Measurements from ENCODE around the gene CGB1. TPM values are rescaled to one million over a fixed set of nuclear protein-coding genes. Genes with fewer than 3 reads are reported as not detected.

Gene CGB1
- total and polyA plus RNA-seq, 2 of the 8 experiments (the other 6 are each of a cell fraction or from before 2014, with no cell fraction given) = not detected

GRCh38 chr19:48993175-48994034 lies 43.3 kb downstream of the CGB1 start, which contains the start of the genes GYS1 and RUVBL2 (continued):
- TF ChIP-seq POLR2AphosphoS5 (IDR thresholded peaks at IDR 0.05; ENCODE audit: low read depth, low read length) = peak; percentile 93
- no peak for TF ChIP-seq SIX5 (IDR thresholded peaks at IDR 0.05; ENCODE audit: low read depth, low read length)
- TF ChIP-seq JUN (IDR thresholded peaks at IDR 0.05; ENCODE audit: low read depth, low read length) = no peak
- TF ChIP-seq EZH2 (IDR thresholded peaks at IDR 0.05; ENCODE audit: low read depth, low read length, severe bottlenecking) = no peak
- no peak for TF ChIP-seq TCF12 (IDR thresholded peaks at IDR 0.05; ENCODE audit: low read depth, low read length)

All from H1 (cell line).